Testis (tissue), 2 donors: Measurements from ENCODE around the gene EMD.

Source experiments
- POLR2A ChIP-seq: fragments of 450-650 bp; IDR thresholded peaks from one replicate; pipeline ENCODE4 v1.6.1; 2017; ENCODE audit warnings: antibody characterized with exemption, mild to moderate bottlenecking, moderate library complexity
- TF ChIP-seq, protein P1 (sequence below), 3 experiments: fragments of 450-650 bp in 2 of 3; fragments of 200-600 bp in 1 of 3; sonication (generic) in 1 of 3; IDR thresholded peaks; one replicate each; pipeline ENCODE4 v1.5.1; 2016 to 2019; ENCODE audit warnings: antibody characterized with exemption in 3 of 3, mild to moderate bottlenecking in 2 of 3, moderate library complexity in 1 of 3

DNA sequence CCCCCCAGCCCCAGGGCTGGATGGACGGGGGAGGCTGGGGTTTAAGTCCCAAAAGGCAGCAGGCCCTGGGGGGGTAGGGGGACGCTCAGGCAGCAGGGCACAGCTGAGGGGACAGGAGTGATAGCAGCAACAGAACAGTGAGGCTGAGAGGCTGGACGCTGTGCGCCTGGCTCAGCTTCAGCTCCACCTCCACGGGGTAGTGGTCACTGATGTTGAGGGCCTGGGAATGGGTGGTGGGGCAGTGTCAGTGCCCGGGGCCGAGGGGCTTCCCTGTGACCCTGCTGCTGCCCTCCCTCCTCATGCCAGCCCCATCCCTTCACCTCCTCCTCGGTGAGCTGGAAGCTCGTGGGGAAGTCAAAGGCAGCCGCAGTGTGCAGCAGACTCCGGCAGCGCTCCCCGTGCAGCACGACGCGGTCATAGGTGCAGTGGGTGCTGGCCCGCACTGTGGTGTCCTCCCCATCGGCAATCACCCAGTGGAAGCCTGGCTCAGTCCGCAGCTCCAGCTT is 23.6 kb downstream of the EMD start:
- TF ChIP-seq, protein P1, sequence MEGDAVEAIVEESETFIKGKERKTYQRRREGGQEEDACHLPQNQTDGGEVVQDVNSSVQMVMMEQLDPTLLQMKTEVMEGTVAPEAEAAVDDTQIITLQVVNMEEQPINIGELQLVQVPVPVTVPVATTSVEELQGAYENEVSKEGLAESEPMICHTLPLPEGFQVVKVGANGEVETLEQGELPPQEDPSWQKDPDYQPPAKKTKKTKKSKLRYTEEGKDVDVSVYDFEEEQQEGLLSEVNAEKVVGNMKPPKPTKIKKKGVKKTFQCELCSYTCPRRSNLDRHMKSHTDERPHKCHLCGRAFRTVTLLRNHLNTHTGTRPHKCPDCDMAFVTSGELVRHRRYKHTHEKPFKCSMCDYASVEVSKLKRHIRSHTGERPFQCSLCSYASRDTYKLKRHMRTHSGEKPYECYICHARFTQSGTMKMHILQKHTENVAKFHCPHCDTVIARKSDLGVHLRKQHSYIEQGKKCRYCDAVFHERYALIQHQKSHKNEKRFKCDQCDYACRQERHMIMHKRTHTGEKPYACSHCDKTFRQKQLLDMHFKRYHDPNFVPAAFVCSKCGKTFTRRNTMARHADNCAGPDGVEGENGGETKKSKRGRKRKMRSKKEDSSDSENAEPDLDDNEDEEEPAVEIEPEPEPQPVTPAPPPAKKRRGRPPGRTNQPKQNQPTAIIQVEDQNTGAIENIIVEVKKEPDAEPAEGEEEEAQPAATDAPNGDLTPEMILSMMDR (IDR thresholded peaks at IDR 0.05), result no peak
- TF ChIP-seq POLR2A, result no peak
